ENCODE results near the gene ROR2.

Gene ROR2

DNA sequence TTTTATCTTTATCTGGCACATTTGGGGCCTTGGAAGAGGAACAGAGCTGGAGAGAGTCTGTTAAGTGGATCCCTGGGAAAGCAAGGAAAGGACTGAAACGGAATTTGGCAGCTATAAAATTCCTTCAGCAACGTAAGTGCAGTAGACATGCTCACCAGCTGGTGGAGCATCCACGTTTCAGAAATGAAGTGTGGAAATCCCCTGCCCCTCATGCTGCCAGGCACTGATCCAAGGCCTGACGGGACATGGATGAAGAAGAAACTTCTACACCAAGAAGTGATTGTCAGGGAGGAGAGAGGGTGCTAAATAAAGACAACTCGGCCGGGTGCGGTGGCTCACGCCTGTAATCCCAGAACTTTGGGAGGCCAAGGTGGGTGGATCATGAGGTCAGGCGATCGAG lies 209.3 kb downstream of the ROR2 start:
- Histone ChIP-seq H3K9me3 (ENCODE audit: insufficient read depth, low read length) (no peaks in the 10 kb centered on the region), H3K9ac (ENCODE audit: low read length) (no peak overlapping the region), H3K9me2 (replicated peaks; ENCODE audit: insufficient read depth, low read length) (no peaks in the 10 kb centered on the region), H3K4me3 (ENCODE audit: insufficient read depth, low read length, poor library complexity, severe bottlenecking) (no peak overlapping the region), H2AFZ (ENCODE audit: low read depth, low read length, severe bottlenecking) (no peak overlapping the region), H3F3A (ENCODE audit: insufficient read depth) (no peaks in the 10 kb centered on the region), H3K27me3 (ENCODE audit: low read length) (no peaks in the 10 kb centered on the region), H3K4me2 (ENCODE audit: low read depth, low read length, poor library complexity, severe bottlenecking) (no peak overlapping the region), H4K20me1 (ENCODE audit: low read depth, low read length) (no peaks in the 10 kb centered on the region), H3K36me3 (ENCODE audit: low read length) (no peaks in the 10 kb centered on the region), H3K79me2 (ENCODE audit: insufficient read depth, low read length) (no peaks in the 10 kb centered on the region), H3K27ac (ENCODE audit: low read depth, low read length) (no peak overlapping the region)
- no peak for TF ChIP-seq EZH2phosphoT487 (conservative IDR thresholded peaks at IDR 0.05; ENCODE audit: low read length)
- TF ChIP-seq, protein P1, sequence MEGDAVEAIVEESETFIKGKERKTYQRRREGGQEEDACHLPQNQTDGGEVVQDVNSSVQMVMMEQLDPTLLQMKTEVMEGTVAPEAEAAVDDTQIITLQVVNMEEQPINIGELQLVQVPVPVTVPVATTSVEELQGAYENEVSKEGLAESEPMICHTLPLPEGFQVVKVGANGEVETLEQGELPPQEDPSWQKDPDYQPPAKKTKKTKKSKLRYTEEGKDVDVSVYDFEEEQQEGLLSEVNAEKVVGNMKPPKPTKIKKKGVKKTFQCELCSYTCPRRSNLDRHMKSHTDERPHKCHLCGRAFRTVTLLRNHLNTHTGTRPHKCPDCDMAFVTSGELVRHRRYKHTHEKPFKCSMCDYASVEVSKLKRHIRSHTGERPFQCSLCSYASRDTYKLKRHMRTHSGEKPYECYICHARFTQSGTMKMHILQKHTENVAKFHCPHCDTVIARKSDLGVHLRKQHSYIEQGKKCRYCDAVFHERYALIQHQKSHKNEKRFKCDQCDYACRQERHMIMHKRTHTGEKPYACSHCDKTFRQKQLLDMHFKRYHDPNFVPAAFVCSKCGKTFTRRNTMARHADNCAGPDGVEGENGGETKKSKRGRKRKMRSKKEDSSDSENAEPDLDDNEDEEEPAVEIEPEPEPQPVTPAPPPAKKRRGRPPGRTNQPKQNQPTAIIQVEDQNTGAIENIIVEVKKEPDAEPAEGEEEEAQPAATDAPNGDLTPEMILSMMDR (IDR thresholded peaks at IDR 0.05; ENCODE audit: insufficient read depth, low read length, poor library complexity, severe bottlenecking): no peak

DNA sequence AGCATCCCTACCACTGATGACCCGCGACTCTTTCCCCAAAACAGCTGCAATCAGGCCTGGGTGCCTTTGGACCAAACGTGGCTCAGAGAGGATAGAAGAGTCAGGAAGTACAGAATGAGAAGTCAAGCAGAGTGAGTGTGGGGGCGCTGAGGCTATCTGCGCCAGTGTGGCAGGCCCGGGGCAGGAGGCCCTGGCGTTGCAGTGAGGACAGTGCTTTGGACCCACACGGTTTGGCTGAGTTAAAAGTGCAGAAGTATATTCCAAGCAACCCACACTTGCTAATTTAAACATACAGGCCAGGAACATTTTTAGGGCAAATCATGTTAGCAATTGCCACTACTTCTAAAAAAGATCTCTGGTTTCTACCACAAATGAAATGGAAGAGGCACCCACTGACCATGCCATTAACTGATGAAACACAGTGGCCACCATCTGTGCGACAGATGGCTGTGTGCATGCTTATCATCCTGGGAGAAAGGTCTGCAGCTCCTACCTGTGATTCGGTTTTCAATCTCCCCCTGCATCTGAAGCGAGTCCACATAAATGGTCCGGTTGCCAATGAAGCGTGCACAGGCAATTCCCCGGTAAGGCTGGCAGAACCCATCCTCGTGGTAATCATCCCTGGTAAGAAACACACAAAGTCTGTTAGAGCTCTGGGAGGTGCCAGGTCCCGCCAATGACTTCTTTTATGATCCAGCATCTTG lies 213.0 kb downstream of the ROR2 start:
- Histone ChIP-seq H3K79me2 (ENCODE audit: insufficient read depth, low read length) (no peaks in the 10 kb centered on the region), H3F3A (ENCODE audit: insufficient read depth) (no peaks in the 10 kb centered on the region), H3K27ac (ENCODE audit: low read depth, low read length) (no peak overlapping the region), H3K9me2 (replicated peaks; ENCODE audit: insufficient read depth, low read length) (no peaks in the 10 kb centered on the region), H2AFZ (ENCODE audit: low read depth, low read length, severe bottlenecking) (no peak overlapping the region), H3K4me3 (ENCODE audit: insufficient read depth, low read length, poor library complexity, severe bottlenecking) (no peak overlapping the region), H3K36me3 (ENCODE audit: low read length) (no peaks in the 10 kb centered on the region), H3K4me2 (ENCODE audit: low read depth, low read length, poor library complexity, severe bottlenecking) (no peak overlapping the region), H4K20me1 (ENCODE audit: low read depth, low read length) (no peaks in the 10 kb centered on the region), H3K9ac (ENCODE audit: low read length) (no peak overlapping the region), H3K27me3 (ENCODE audit: low read length) (no peaks in the 10 kb centered on the region), H3K9me3 (ENCODE audit: insufficient read depth, low read length) (no peaks in the 10 kb centered on the region)
- TF ChIP-seq, protein P1 (IDR thresholded peaks at IDR 0.05; ENCODE audit: insufficient read depth, low read length, poor library complexity, severe bottlenecking): no peak
- TF ChIP-seq EZH2phosphoT487 (conservative IDR thresholded peaks at IDR 0.05; ENCODE audit: low read length): no peak

DNA sequence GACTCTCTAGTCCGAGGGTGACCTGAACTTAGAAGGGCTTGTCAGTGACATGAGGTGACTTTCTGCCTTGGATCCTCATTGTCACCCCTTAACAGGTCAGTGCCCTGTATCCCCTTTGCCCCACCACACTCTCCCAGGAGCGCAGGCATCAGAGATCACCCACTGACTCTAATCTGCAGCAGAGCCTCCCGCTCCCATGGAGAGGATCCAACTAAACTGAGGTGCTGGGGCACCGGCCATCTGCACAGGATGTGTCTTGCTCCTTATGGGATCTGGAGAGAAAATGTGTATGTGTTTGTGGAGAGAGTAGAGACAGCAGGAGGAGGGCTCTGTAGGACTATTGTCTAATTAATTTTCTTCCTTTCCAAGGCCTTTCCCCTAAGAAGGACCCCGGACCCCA lies 213.7 kb downstream of the ROR2 start:
- Histone ChIP-seq H3K27ac (ENCODE audit: low read depth, low read length) (no peak overlapping the region), H3K36me3 (ENCODE audit: low read length) (no peaks in the 10 kb centered on the region), H3K9me2 (replicated peaks; ENCODE audit: insufficient read depth, low read length) (no peaks in the 10 kb centered on the region), H3K4me2 (ENCODE audit: low read depth, low read length, poor library complexity, severe bottlenecking) (no peak overlapping the region), H3K4me3 (ENCODE audit: insufficient read depth, low read length, poor library complexity, severe bottlenecking) (no peak overlapping the region), H3K27me3 (ENCODE audit: low read length) (no peaks in the 10 kb centered on the region), H4K20me1 (ENCODE audit: low read depth, low read length) (no peaks in the 10 kb centered on the region), H3K9me3 (ENCODE audit: insufficient read depth, low read length) (no peaks in the 10 kb centered on the region), H3K9ac (ENCODE audit: low read length) (no peak overlapping the region), H3K79me2 (ENCODE audit: insufficient read depth, low read length) (no peaks in the 10 kb centered on the region), H2AFZ (ENCODE audit: low read depth, low read length, severe bottlenecking) (no peak overlapping the region), H3F3A (ENCODE audit: insufficient read depth) (no peaks in the 10 kb centered on the region)
- no peak for TF ChIP-seq EZH2phosphoT487 (conservative IDR thresholded peaks at IDR 0.05; ENCODE audit: low read length)
- TF ChIP-seq, protein P1 (IDR thresholded peaks at IDR 0.05; ENCODE audit: insufficient read depth, low read length, poor library complexity, severe bottlenecking): no peak
